Testis (tissue), 2 donors: ENCODE measurements around the gene NFIX.

Experiments
- POLR2A ChIP-seq: fragments of 450-650 bp; IDR thresholded peaks from one replicate; pipeline ENCODE4 v1.6.1; 2017; ENCODE audit warnings: antibody characterized with exemption, mild to moderate bottlenecking, moderate library complexity
- TF ChIP-seq, protein P1 (sequence below), 3 experiments: fragments of 450-650 bp in 2 of 3; fragments of 200-600 bp in 1 of 3; sonication (generic) in 1 of 3; IDR thresholded peaks; one replicate each; pipeline ENCODE4 v1.5.1; 2016 to 2019; ENCODE audit warnings: antibody characterized with exemption in 3 of 3, mild to moderate bottlenecking in 2 of 3, moderate library complexity in 1 of 3

DNA sequence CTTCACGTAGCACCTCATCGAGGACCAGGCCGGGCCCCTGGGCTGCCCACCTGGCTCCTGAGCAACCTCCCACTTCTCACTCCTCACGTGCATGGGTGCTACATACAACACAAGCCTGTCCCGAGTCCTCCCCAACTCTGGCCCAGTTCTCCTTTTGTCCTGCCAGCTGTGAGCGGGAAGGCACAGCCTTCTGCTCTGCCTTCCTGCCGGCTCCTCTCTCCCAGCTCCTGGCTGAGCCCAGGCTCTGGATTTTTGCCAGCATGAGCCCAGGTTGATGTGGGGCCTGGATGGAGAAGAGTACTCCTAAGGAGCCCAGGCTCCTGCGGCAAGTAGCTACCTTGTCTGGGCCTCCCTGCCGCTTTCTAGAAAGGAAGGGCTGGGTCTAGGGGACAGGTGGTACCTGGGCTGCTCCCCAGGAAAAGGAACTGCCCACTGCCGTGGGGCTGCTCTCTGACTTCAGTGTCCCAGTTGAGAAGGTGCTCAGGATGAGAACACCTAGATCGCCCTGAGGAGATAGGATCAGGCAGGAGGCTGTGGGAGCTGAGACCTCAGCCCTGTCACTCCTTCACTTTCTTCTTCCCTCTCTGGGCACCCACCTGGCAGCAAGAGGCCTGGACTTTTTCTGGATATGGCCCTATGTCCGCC is 83.7 kb downstream of the NFIX start:
- no peak for TF ChIP-seq POLR2A
- TF ChIP-seq, protein P1, sequence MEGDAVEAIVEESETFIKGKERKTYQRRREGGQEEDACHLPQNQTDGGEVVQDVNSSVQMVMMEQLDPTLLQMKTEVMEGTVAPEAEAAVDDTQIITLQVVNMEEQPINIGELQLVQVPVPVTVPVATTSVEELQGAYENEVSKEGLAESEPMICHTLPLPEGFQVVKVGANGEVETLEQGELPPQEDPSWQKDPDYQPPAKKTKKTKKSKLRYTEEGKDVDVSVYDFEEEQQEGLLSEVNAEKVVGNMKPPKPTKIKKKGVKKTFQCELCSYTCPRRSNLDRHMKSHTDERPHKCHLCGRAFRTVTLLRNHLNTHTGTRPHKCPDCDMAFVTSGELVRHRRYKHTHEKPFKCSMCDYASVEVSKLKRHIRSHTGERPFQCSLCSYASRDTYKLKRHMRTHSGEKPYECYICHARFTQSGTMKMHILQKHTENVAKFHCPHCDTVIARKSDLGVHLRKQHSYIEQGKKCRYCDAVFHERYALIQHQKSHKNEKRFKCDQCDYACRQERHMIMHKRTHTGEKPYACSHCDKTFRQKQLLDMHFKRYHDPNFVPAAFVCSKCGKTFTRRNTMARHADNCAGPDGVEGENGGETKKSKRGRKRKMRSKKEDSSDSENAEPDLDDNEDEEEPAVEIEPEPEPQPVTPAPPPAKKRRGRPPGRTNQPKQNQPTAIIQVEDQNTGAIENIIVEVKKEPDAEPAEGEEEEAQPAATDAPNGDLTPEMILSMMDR (IDR thresholded peaks at IDR 0.05): no peak
